Tibial nerve (tissue), 4 donors: Measurements from ENCODE around the gene AKT1S1. TPM values are rescaled to one million over a fixed set of nuclear protein-coding genes. Genes with fewer than 3 reads are reported as not detected.

Experiments
- DNase-seq, 2 donors: peaks; one replicate each; pipeline ENCODE4 v3.0.0-alpha.2; 2019; ENCODE audit warnings: low spot score in 2 of 2
- H3K27ac ChIP-seq, 4 donors: fragments of 200-600 bp; sonication (generic) in 3 of 4; one replicate each; pipeline ENCODE4 v1.5.1; 2017 to 2019; ENCODE audit warnings: mild to moderate bottlenecking in 1 of 4
- H3K27me3 ChIP-seq, 2 donors: fragments of 200-600 bp; sonication (generic) in 1 of 2; one replicate each; pipeline versions ENCODE4 v1.5.1 to v1.6.0; 2017 to 2019
- H3K36me3 ChIP-seq, 3 donors: fragments of 200-600 bp; sonication (generic); one replicate each; pipeline ENCODE4 v1.5.1; 2018 to 2019
- H3K4me1 ChIP-seq, 4 donors: fragments of 200-600 bp; sonication (generic) in 3 of 4; one replicate each; pipeline ENCODE4 v1.5.1; 2017 to 2019
- H3K4me3 ChIP-seq, 4 donors: fragments of 200-600 bp; sonication (generic) in 3 of 4; one replicate each; pipeline ENCODE4 v1.5.1; 2017 to 2019; ENCODE audit warnings: mild to moderate bottlenecking in 1 of 4, moderate library complexity in 1 of 4
- H3K9me3 ChIP-seq, 4 donors: fragments of 200-600 bp; sonication (generic) in 3 of 4; one replicate each; pipeline ENCODE4 v1.5.1; 2017 to 2019
- CTCF ChIP-seq, 5 experiments: fragments of 200-600 bp in 3 of 5; fragments of 450-650 bp in 2 of 5; sonication (generic) in 3 of 5; IDR thresholded peaks; one replicate each; pipeline ENCODE4 v1.5.1; 2016 to 2019; ENCODE audit warnings: antibody characterized with exemption in 5 of 5, mild to moderate bottlenecking in 3 of 5, moderate library complexity in 2 of 5
- EP300 ChIP-seq, 2 donors: sonication (generic); formaldehyde crosslinking; IDR thresholded peaks; one replicate each; pipeline ENCODE4 v1.6.1; 2017; ENCODE audit warnings: antibody characterized with exemption in 2 of 2, mild to moderate bottlenecking in 1 of 2
- POLR2A ChIP-seq, 2 donors: fragments of 450-650 bp; IDR thresholded peaks; one replicate each; pipeline ENCODE4 v1.6.1; 2017; ENCODE audit warnings: antibody characterized with exemption in 2 of 2, mild to moderate bottlenecking in 2 of 2, moderate library complexity in 2 of 2
- WGBS, 2 donors: methylation state at CpG; one replicate each; pipeline ENCODE4 v1.1.5; 2018; 5-methylcytosine and 5-hydroxymethylcytosine counted together
- total RNA-seq, 4 donors: library from RNA; depleted of rRNA; stranded (reverse); fragments of >200 nt; gene quantifications; one replicate each; pipeline ENCODE4 v1.1.0, GENCODE V29; 2016

AKT1S1 gene
- total RNA-seq, 4 donors from 2014 or later, result 20.6 to 27.4 (median 25.4) TPM

- no peak for TF ChIP-seq POLR2A (IDR thresholded peaks at IDR 0.05)
- TF ChIP-seq CTCF (IDR thresholded peaks at IDR 0.05), result no peak
- TF ChIP-seq EP300 (IDR thresholded peaks at IDR 0.05), result no peak
- H3K27ac ChIP-seq, result no peak overlapping the region
- DNase-seq, result no peak
- no peaks in the 10 kb centered on the region for H3K27me3 ChIP-seq
- 80 to 82% methylated on average over 21 of the region's 21 CpGs for WGBS, 2 donors
- H3K4me1 ChIP-seq, result peaks cover 0 to 7% (median 0%) of the 10 kb centered on the region in 4 donors
- no peaks in the 10 kb centered on the region for H3K9me3 ChIP-seq
- H3K36me3 ChIP-seq, result peaks cover 0 to 72% (median 0%) of the 10 kb centered on the region in 3 donors
- H3K4me3 ChIP-seq, result no peak overlapping the region
Observed at GRCh38 chr19:49916839-49917733, 39.9 kb upstream of the AKT1S1 start.

- Histone ChIP-seq H3K4me3 (no peak overlapping the region), H3K27me3 (no peaks in the 10 kb centered on the region)
- WGBS, 2 donors, result 95 to 98% methylated on average over 6 of the region's 6 CpGs
Observed at GRCh38 chr19:49915271-49915670, 38.1 kb upstream of the AKT1S1 start.

GRCh38 chr19:49913720-49914119, 36.6 kb upstream of the AKT1S1 start:
- Histone ChIP-seq H3K9me3 (no peaks in the 10 kb centered on the region), H3K27me3 (no peaks in the 10 kb centered on the region), H3K4me3 (no peak overlapping the region), H3K4me1 (peaks cover 0 to 25% (median 8%) of the 10 kb centered on the region in 4 donors), H3K27ac (no peak overlapping the region), H3K36me3 (peaks cover 0 to 72% (median 0%) of the 10 kb centered on the region in 3 donors)
- DNase-seq, result no peak
- TF ChIP-seq CTCF (IDR thresholded peaks at IDR 0.05) (no peak), POLR2A (IDR thresholded peaks at IDR 0.05) (no peak), EP300 (IDR thresholded peaks at IDR 0.05) (no peak)
- WGBS, 2 donors, result 89 to 92% methylated on average over 10 of the region's 10 CpGs

More at GRCh38 chr19:49915271-49915670, 38.1 kb upstream of the AKT1S1 start:
- Histone ChIP-seq H3K4me1 (peaks cover 0 to 24% (median 8%) of the 10 kb centered on the region in 4 donors), H3K27ac (no peak overlapping the region), H3K9me3 (no peaks in the 10 kb centered on the region), H3K36me3 (peaks cover 0 to 56% (median 0%) of the 10 kb centered on the region in 3 donors)
- no peak for DNase-seq
- TF ChIP-seq POLR2A (IDR thresholded peaks at IDR 0.05) (no peak), CTCF (IDR thresholded peaks at IDR 0.05) (no peak), EP300 (IDR thresholded peaks at IDR 0.05) (no peak)

- H3K4me3 ChIP-seq, result no peak overlapping the region
- H3K4me1 ChIP-seq, result peaks cover 0 to 25% (median 8%) of the 10 kb centered on the region in 4 donors
- H3K9me3 ChIP-seq, result no peaks in the 10 kb centered on the region
- H3K27ac ChIP-seq, result no peak overlapping the region
- WGBS, 2 donors, result 78 to 81% methylated on average over 21 of the region's 21 CpGs
- peaks cover 0 to 78% (median 0%) of the 10 kb centered on the region in 3 donors for H3K36me3 ChIP-seq
- no peaks in the 10 kb centered on the region for H3K27me3 ChIP-seq
- TF ChIP-seq CTCF (IDR thresholded peaks at IDR 0.05) (no peak), POLR2A (IDR thresholded peaks at IDR 0.05) (no peak), EP300 (IDR thresholded peaks at IDR 0.05) (no peak)
- DNase-seq, result no peak
Observed at GRCh38 chr19:49912965-49913685, 36.0 kb upstream of the AKT1S1 start.
